RPMI7951 (cell line): ENCODE results near the gene ENC1. TPM values are rescaled to one million over a fixed set of nuclear protein-coding genes. Genes with fewer than 3 reads are reported as not detected.

Source experiments
- DNase-seq: peaks from one replicate; pipeline ENCODE4 v3.0.0-alpha.2; 2012; ENCODE audit warnings: low read depth
- total RNA-seq: library from RNA; depleted of rRNA; stranded (reverse); fragments of >200 nt; shearing (Covaris generic); gene quantifications from 2 replicates; pipeline ENCODE4 v1.2.3, GENCODE V29; 2014

The ENC1 gene
- total RNA-seq, 1 experiment from 2014 or later, result 23.3 TPM

GRCh38 chr5:74608736-74609601, 31.6 kb downstream of the ENC1 start:
- DNase-seq, result no peak

- DNase-seq, result no peak
These were observed 34.8 kb downstream of the ENC1 start for GRCh38 chr5:74605759-74606158.

- DNase-seq, result no peak
These were observed 37.2 kb downstream of the ENC1 start for GRCh38 chr5:74603376-74603775.

GRCh38 chr5:74599148-74599547, 41.4 kb downstream of the ENC1 start:
- no peak for DNase-seq

- DNase-seq, result no peak
These were observed 41.8 kb downstream of the ENC1 start for GRCh38 chr5:74598731-74599130.

- no peak for DNase-seq
These were observed 43.6 kb downstream of the ENC1 start for GRCh38 chr5:74596927-74597326.

- peak; percentile 45 for DNase-seq
These were observed 45.2 kb downstream of the ENC1 start for GRCh38 chr5:74595143-74595925.

- no peak for DNase-seq
These were observed 46.1 kb downstream of the ENC1 start for GRCh38 chr5:74594137-74595040.

GRCh38 chr5:74589204-74590056, 51.1 kb downstream of the ENC1 start:
- DNase-seq, result no peak

- DNase-seq, result no peak
These were observed 52.1 kb downstream of the ENC1 start for GRCh38 chr5:74588415-74588814.

- DNase-seq, result no peak
These were observed 52.6 kb downstream of the ENC1 start for GRCh38 chr5:74587890-74588289.

- DNase-seq, result peak; percentile 15
These were observed 53.2 kb downstream of the ENC1 start for GRCh38 chr5:74587300-74587699.

GRCh38 chr5:74586856-74587255, 53.7 kb downstream of the ENC1 start:
- no peak for DNase-seq

GRCh38 chr5:74582853-74583252, 57.7 kb downstream of the ENC1 start:
- no peak for DNase-seq

GRCh38 chr5:74581988-74582365, 58.6 kb downstream of the ENC1 start:
- DNase-seq, result no peak

- DNase-seq, result no peak
These were observed 59.8 kb downstream of the ENC1 start for GRCh38 chr5:74580729-74581109.

- DNase-seq, result peak; percentile 89
These were observed 61.3 kb downstream of the ENC1 start for GRCh38 chr5:74579215-74579614.

GRCh38 chr5:74578356-74579044, 62.0 kb downstream of the ENC1 start:
- DNase-seq, result no peak
